Smooth muscle cell (in vitro differentiated cells): ENCODE data around the gene FOXC1. TPM values are rescaled to one million over a fixed set of nuclear protein-coding genes. Genes with fewer than 3 reads are reported as not detected.
A peak's percentile ranks its signal among the peaks of the same experiment; 100 is the strongest.

Experiments
- DNase-seq: peaks from one replicate; lab custom pipeline; 2025; ENCODE audit not compliant: unreplicated experiment; lab: John Stamatoyannopoulos, UW
- H2AFZ ChIP-seq: fragments of 200-600 bp; sonication (generic); 2 replicates; pipeline ENCODE4 v1.6.0; 2016; ENCODE audit warnings: antibody characterized with exemption, low read depth, mild to moderate bottlenecking
- H3F3A ChIP-seq: fragments of 200-600 bp; sonication (generic); 2 replicates; pipeline ENCODE4 v1.6.0; 2017; ENCODE audit warnings: antibody characterized with exemption, low read depth
- H3K27ac ChIP-seq: fragments of 200-600 bp; sonication (generic); 2 replicates; pipeline ENCODE4 v1.5.1; 2016; ENCODE audit warnings: low read depth, mild to moderate bottlenecking
- H3K27me3 ChIP-seq: fragments of 200-600 bp; sonication (generic); 2 replicates; pipeline ENCODE4 v1.6.1; 2016; ENCODE audit warnings: low read depth, mild to moderate bottlenecking
- H3K36me3 ChIP-seq: fragments of 200-600 bp; sonication (generic); 2 replicates; pipeline ENCODE4 v1.5.1; 2016; ENCODE audit warnings: low read depth
- H3K4me1 ChIP-seq: fragments of 200-600 bp; sonication (generic); 2 replicates; pipeline ENCODE4 v1.5.1; 2016; ENCODE audit warnings: low read depth
- H3K4me2 ChIP-seq: fragments of 200-600 bp; sonication (generic); 2 replicates; pipeline ENCODE4 v1.6.0; 2016; ENCODE audit warnings: mild to moderate bottlenecking
- H3K4me3 ChIP-seq: fragments of 200-600 bp; sonication (generic); 2 replicates; pipeline ENCODE4 v1.5.1; 2016; ENCODE audit warnings: mild to moderate bottlenecking
- H3K79me2 ChIP-seq: fragments of 200-600 bp; sonication (generic); 2 replicates; pipeline ENCODE4 v1.6.0; 2016; ENCODE audit warnings: low read depth, mild to moderate bottlenecking
- H3K9ac ChIP-seq: fragments of 200-600 bp; sonication (generic); 2 replicates; pipeline ENCODE4 v1.6.0; 2016; ENCODE audit warnings: low read depth
- H3K9me3 ChIP-seq: fragments of 200-600 bp; sonication (generic); replicated peaks from 2 replicates; pipeline ENCODE4 v1.5.1; 2016; ENCODE audit warnings: low read depth
- H4K20me1 ChIP-seq: fragments of 200-600 bp; sonication (generic); 2 replicates; pipeline ENCODE4 v1.6.0; 2016; ENCODE audit warnings: low read depth
- WGBS: methylation state at CpG from one replicate; pipeline ENCODE4 v1.1.7; 2016; ENCODE audit warnings: low lambda C conversion rate; 5-methylcytosine and 5-hydroxymethylcytosine counted together
- polyA plus RNA-seq: library from polyadenylated mRNA; unstranded; fragments of >200 nt; fragmentation: Nextera tagmentation; extraction: Ambion mirVana; gene quantifications from 2 replicates; pipeline ENCODE4 v1.2.1, GENCODE V29; 2016
- total RNA-seq: library from RNA; depleted of rRNA; stranded (reverse); fragments of >200 nt; gene quantifications from 2 replicates; pipeline ENCODE4 v1.2.3, GENCODE V29; 2014
- TF ChIP-seq, protein P1 (sequence below): fragments of 200-600 bp; sonication (generic); IDR thresholded peaks from 2 replicates; pipeline ENCODE4 v1.5.1; 2017; ENCODE audit warnings: borderline replicate concordance, mild to moderate bottlenecking, antibody characterized with exemption; ENCODE audit not compliant: insufficient read depth, poor library complexity, severe bottlenecking

The FOXC1 gene
- total and polyA plus RNA-seq, 2 experiments from 2014 or later: 0.10 to 1.4 TPM

DNA sequence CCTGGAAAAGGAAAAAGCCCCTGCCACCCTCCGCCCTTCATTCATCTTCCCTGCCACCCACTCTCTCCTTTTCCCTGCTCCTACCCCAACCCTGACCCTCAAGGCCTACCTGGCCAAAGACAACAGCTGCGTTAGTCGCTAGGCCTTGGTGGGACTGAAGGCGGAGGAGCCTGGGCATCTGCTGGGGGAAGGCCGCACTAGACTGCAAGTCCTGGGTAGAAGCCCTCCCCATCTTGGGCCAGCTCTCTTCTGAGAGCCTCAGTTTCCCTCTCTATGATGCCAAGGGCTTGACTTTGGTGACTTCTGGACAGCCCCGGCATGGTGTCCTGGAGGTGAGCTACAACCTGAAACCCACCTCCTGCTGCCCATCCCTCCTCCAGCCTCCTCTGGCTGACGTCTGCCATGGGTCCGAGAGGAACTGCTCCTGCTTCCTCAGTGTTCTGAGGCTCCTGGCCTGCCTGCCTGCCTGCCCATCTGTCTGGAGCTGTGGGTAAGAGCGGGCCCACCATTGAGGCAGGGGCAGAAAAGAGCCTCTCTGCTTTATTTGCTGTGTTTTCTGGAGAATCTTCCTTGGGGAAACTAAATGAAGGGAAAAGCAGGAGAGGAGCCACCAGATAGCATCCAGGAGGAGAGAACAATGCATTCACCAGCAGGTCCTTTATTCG lies 7.5 kb upstream of the FOXC1 start:
- Histone ChIP-seq H2AFZ (no peak overlapping the region), H3K36me3 (no peaks in the 10 kb centered on the region), H3K27me3 (peaks cover 85% of the 10 kb centered on the region), H3K4me1 (peaks cover 9% of the 10 kb centered on the region), H3F3A (no peaks in the 10 kb centered on the region), H3K4me2 (no peak overlapping the region), H3K27ac (no peak overlapping the region), H4K20me1 (peaks cover 5% of the 10 kb centered on the region), H3K9ac (no peak overlapping the region), H3K79me2 (no peaks in the 10 kb centered on the region), H3K4me3 (no peak overlapping the region), H3K9me3 (no peaks in the 10 kb centered on the region)
- DNase-seq: no peak
- TF ChIP-seq, protein P1, sequence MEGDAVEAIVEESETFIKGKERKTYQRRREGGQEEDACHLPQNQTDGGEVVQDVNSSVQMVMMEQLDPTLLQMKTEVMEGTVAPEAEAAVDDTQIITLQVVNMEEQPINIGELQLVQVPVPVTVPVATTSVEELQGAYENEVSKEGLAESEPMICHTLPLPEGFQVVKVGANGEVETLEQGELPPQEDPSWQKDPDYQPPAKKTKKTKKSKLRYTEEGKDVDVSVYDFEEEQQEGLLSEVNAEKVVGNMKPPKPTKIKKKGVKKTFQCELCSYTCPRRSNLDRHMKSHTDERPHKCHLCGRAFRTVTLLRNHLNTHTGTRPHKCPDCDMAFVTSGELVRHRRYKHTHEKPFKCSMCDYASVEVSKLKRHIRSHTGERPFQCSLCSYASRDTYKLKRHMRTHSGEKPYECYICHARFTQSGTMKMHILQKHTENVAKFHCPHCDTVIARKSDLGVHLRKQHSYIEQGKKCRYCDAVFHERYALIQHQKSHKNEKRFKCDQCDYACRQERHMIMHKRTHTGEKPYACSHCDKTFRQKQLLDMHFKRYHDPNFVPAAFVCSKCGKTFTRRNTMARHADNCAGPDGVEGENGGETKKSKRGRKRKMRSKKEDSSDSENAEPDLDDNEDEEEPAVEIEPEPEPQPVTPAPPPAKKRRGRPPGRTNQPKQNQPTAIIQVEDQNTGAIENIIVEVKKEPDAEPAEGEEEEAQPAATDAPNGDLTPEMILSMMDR: no peak
- 96% methylated on average over 10 of the region's 10 CpGs for WGBS

DNA sequence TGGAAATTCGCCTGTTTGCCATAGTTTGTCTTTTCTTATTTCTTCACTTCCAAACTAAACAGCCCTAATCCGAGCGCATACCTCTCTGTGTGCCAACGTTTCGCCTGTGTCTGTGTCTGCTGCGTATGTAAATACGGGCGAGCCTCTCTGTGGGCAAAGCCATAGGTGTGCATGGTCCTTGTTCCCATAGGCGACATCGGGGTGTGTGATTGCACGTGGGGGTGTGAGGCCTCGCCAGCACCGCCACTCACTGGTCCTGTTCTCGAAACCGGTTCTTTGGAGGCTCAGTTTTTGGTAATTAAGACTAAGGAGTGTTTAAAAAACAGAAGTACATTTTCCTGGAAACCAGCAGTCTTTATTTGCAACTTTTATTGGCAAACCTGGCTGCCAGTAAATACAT lies 6.0 kb upstream of the FOXC1 start:
- no peak overlapping the region for H3K27ac ChIP-seq
- TF ChIP-seq, protein P1: no peak
- no peaks in the 10 kb centered on the region for H3K79me2 ChIP-seq

DNA sequence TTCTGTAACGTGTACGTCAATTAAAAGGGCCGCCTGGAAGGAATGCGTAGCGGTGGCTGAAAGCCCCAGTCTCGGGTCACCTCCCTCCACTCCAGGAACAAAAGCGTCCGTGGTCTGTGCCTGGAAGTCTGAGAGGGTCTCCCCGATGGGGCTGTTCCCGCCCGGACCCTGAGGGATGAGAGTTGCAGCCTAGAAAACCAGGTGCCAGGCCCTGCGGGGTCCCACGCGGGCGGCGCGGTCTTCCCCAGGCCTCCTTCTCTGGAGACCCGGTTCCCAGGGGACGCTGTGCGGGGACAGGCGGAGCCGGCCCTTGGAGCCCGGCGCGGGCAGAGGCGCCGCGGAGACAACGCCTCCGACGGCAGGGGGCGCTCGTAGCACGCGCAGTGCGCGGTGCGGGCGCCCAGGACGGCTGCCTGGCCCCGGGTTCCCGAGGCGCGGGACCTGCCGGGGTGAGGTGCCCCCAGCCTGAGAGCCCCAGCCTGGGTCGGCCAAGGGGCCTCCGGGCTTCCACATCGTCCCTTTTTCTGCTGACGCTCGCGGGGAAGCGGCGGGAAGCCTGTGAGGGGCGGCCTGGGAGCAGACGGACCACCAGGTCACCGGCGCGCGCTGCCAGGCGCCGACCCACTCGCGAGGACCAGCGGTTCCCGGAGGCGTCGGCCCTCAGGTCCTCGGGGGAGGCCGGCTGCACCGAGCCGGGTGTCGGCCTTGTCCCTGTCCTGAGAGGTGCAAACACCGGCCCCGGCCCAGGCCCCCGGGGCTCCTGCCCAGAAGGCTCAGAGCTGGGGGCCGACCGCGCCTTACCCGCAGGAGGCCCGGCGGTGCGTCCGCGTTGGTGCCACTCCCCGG lies 5.3 kb upstream of the FOXC1 start:
- Histone ChIP-seq H3K9ac (no peak overlapping the region), H3K79me2 (no peaks in the 10 kb centered on the region), H4K20me1 (peaks cover 5% of the 10 kb centered on the region), H3K27ac (no peak overlapping the region), H3K4me3 (peak overlapping the region; percentile 45), H3K36me3 (no peaks in the 10 kb centered on the region), H2AFZ (peak overlapping the region; percentile 55), H3K4me1 (peaks cover 20% of the 10 kb centered on the region), H3F3A (no peaks in the 10 kb centered on the region), H3K9me3 (no peaks in the 10 kb centered on the region), H3K27me3 (peaks cover 97% of the 10 kb centered on the region), H3K4me2 (peak overlapping the region; percentile 85)
- TF ChIP-seq, protein P1: peak; percentile 98
- peak; percentile 28 for DNase-seq
- 3% methylated on average over 74 of the region's 85 CpGs for whole genome bisulfite sequencing

More for the DNA sequence above, 6.0 kb upstream of the FOXC1 start:
- Histone ChIP-seq H3K4me1 (peaks cover 17% of the 10 kb centered on the region), H3F3A (no peaks in the 10 kb centered on the region), H2AFZ (peak overlapping the region; percentile 55), H3K4me3 (peak overlapping the region; percentile 45), H4K20me1 (peaks cover 5% of the 10 kb centered on the region), H3K9me3 (no peaks in the 10 kb centered on the region), H3K27me3 (peaks cover 97% of the 10 kb centered on the region), H3K4me2 (peak overlapping the region; percentile 85), H3K36me3 (no peaks in the 10 kb centered on the region), H3K9ac (no peak overlapping the region)
- DNase-seq: no peak
- WGBS: 84% methylated on average over 15 of the region's 15 CpGs
